Heart left ventricle (tissue), 16 donors: ENCODE measurements around the gene CAV1. TPM values are rescaled to one million over a fixed set of nuclear protein-coding genes. Genes with fewer than 3 reads are reported as not detected.

Source experiments
- ATAC-seq, 4 donors: fragments of 200-7000 bp; cut with Tn5 transposase; one replicate each; pipeline ENCODE4 v1.9.1; 2020 to 2022; ENCODE audit warnings: moderate library complexity in 4 of 4, mild to moderate bottlenecking in 3 of 4, moderate number of reproducible peaks in 1 of 4
- DNase-seq, 5 donors: peaks; one replicate each; pipeline ENCODE4 v3.0.0-alpha.2; 2020
- H3K27ac ChIP-seq, 12 donors: fragments of 200-600 bp; sonication (generic) in 4 of 12; one replicate each; pipeline versions ENCODE4 v1.5.0 to v1.8.0; 2016 to 2022; ENCODE audit warnings: mild to moderate bottlenecking in 2 of 12
- H3K27me3 ChIP-seq, 9 donors: fragments of 200-600 bp; sonication (generic) in 2 of 9; one replicate each; pipeline versions ENCODE4 v1.5.1 to v1.8.0; 2016 to 2022; ENCODE audit warnings: mild to moderate bottlenecking in 3 of 9
- H3K36me3 ChIP-seq, 9 donors: fragments of 200-600 bp; sonication (generic) in 2 of 9; one replicate each; pipeline versions ENCODE4 v1.5.0 to v1.8.0; 2018 to 2022; ENCODE audit warnings: mild to moderate bottlenecking in 2 of 9
- H3K4me1 ChIP-seq, 12 donors: fragments of 200-600 bp; sonication (generic) in 4 of 12; one replicate each; pipeline versions ENCODE4 v1.5.0 to v1.8.0; 2016 to 2022; ENCODE audit warnings: mild to moderate bottlenecking in 3 of 12
- H3K4me3 ChIP-seq, 12 donors: fragments of 200-600 bp; sonication (generic) in 4 of 12; one replicate each; pipeline versions ENCODE4 v1.5.0 to v1.8.0; 2017 to 2022; ENCODE audit warnings: mild to moderate bottlenecking in 9 of 12, moderate library complexity in 4 of 12
- H3K9me3 ChIP-seq, 12 donors: fragments of 200-600 bp; sonication (generic) in 4 of 12; one replicate each; pipeline versions ENCODE4 v1.5.0 to v1.8.0; 2016 to 2022; ENCODE audit warnings: mild to moderate bottlenecking in 1 of 12
- CTCF ChIP-seq, 12 donors: fragments of 200-600 bp; sonication (generic) in 4 of 12; IDR thresholded peaks; one replicate each; pipeline versions ENCODE4 v1.5.0 to v1.8.0; 2018 to 2022; ENCODE audit warnings: antibody characterized with exemption in 12 of 12, mild to moderate bottlenecking in 5 of 12
- POLR2A ChIP-seq, 2 donors: fragments of 450-650 bp; IDR thresholded peaks; one replicate each; pipeline ENCODE4 v1.6.1; 2017; ENCODE audit warnings: antibody characterized with exemption in 2 of 2, mild to moderate bottlenecking in 2 of 2, moderate library complexity in 2 of 2
- WGBS, 4 donors: extraction: QIAGEN DNeasy Blood & Tissue Kit in 2 of 4; methylation state at CpG; one replicate each; pipeline versions ENCODE4 v1.1.5 to v1.1.7; 2013 to 2018; 5-methylcytosine and 5-hydroxymethylcytosine counted together
- intact Hi-C, 10 donors: fragments of 100-400 bp; cut with DNase I; formaldehyde crosslinking; loops; one replicate each; pipeline versions ENCODE4 v1.11.1 to v1.14.2; 2022
- long read RNA-seq, 3 donors: library from polyadenylated mRNA; unstranded; transcript quantifications; one replicate each; pipeline ENCODE4 v2.0.0, GENCODE V29; 2020 to 2021
- polyA plus RNA-seq, 2 donors: library from polyadenylated mRNA; stranded (reverse); fragments of 200-250 nt; gene quantifications; one replicate each; pipeline ENCODE4 v1.2.3, GENCODE V29; 2013
- total RNA-seq, 9 donors: library from RNA; depleted of rRNA in 2 of 9; stranded (reverse); fragments of >200 nt in 2 of 9; fragmentation: NEBNext Ultra II Directional in 3 of 9; extraction: Animal tissue kit (Norgen Biotek cat#: 25700) in 3 of 9; gene quantifications; one replicate each; pipeline versions ENCODE4 v1.1.0 to v1.2.4, GENCODE V29; 2016 to 2023
- donor health status: ischemic (EF 13 %, LVEDD 7.1; RV severe dilation, severe dysfunction).
- donor health status: healthy with polysubstance abuse.
- donor health status: DM: no; HTN: yes; CAD: no.
- donor health status: DM: no; HTN: no; CAD: no.
- donor health status: ischemic (EF 25% LVEDD 6.9; RV normal size, moderate dysfunction).
- donor health status: ischemic (EF 25% LVEDD 5.7; RV mildly dilated, moderate dysfunction).
- donor health status: healthy.
- donor health status: DM: yes; HTN: yes; CAD: no.
- donor health status: ischemic (EF 35%, LVEDD 5.7; RV mildly dilated, moderate dysfunction).
- donor health status: nonischemic (EF 11% LVEDD 7.7; RV severe dilation, severe dysfunction).
- donor health status: DM: yes; HTN: yes; CAD: no.
- donor health status: PGD.
- donor health status: ischemic (EF 29% LVEDD 5.4; RV normal size, mild dysfunction).
- donor health status: nonischemic (EF 23%, LVEDD 6.1; RV moderate dilation, normal function).

The CAV1 gene
- total RNA-seq (100 to 1,000 TPM; 216 to 408 (median 281) TPM), polyA plus RNA-seq (100 to 1,000 TPM; 125 to 297 TPM)
- long read RNA-seq, donor 1, transcript CAV1-201 (3 exons, 2,704 nt) = minor isoform, 57 of 286 reads
- long read RNA-seq, donor 1, transcript CAV1-206 (3 exons, 1,653 nt) = minor isoform, 52 of 286 reads
- long read RNA-seq, donor 1, transcript CAV1-202 (2 exons, 2,628 nt) = major isoform, 95 of 286 reads
- long read RNA-seq, donor 1, transcript CAV1-203 (3 exons, 845 nt) = minor isoform, 12 of 286 reads
- long read RNA-seq, donor 1, partial matches to known transcripts = 61 of 286 reads
- long read RNA-seq, donor 1, other reads (novel, unspliced or antisense) = 9 of 286 reads
- long read RNA-seq, donor 2, transcript CAV1-203 (3 exons, 845 nt) = minor isoform, 15 of 553 reads
- long read RNA-seq, donor 2, transcript CAV1-206 (3 exons, 1,653 nt) = minor isoform, 107 of 553 reads
- long read RNA-seq, donor 2, transcript CAV1-201 (3 exons, 2,704 nt) = minor isoform, 113 of 553 reads
- long read RNA-seq, donor 2, transcript CAV1-202 (2 exons, 2,628 nt) = major isoform, 191 of 553 reads
- long read RNA-seq, donor 2, partial matches to known transcripts = 108 of 553 reads
- long read RNA-seq, donor 2, other reads (novel, unspliced or antisense) = 19 of 553 reads
- long read RNA-seq, donor 3, transcript CAV1-203 (3 exons, 845 nt) = minor isoform, 21 of 323 reads
- long read RNA-seq, donor 3, transcript CAV1-201 (3 exons, 2,704 nt) = minor isoform, 45 of 323 reads
- long read RNA-seq, donor 3, transcript CAV1-202 (2 exons, 2,628 nt) = major isoform, 160 of 323 reads
- long read RNA-seq, donor 3, transcript CAV1-206 (3 exons, 1,653 nt) = minor isoform, 40 of 323 reads
- long read RNA-seq, donor 3, partial matches to known transcripts = 48 of 323 reads
- long read RNA-seq, donor 3, other reads (novel, unspliced or antisense) = 9 of 323 reads

GRCh38 chr7:116524609-116525297, at the start of gene CAV1:
TSS of gene CAV1 (plus strand) at chr7:116525036. CDS start at chr7:116525063, 27 bp downstream.
- Histone ChIP-seq H3K4me3 (peak within 1 kb of the TSS; percentile 70 to 92 (median 86)), H3K9me3 (no peaks in the 10 kb centered on the region), H3K4me1 (peaks cover 2 to 45% (median 29%) of the 10 kb centered on the region in 12 donors), H3K27me3 (peaks cover 0 to 24% (median 0%) of the 10 kb centered on the region in 9 donors), H3K36me3 (peaks cover 0 to 27% (median 8%) of the 10 kb centered on the region in 9 donors), H3K27ac (peak within 1 kb of the TSS; percentile 91 to 99 (median 98))
- TF ChIP-seq CTCF (IDR thresholded peaks at IDR 0.05) (peak in 9 of 12 donors; percentile 4 to 58 (median 34)), POLR2A (IDR thresholded peaks at IDR 0.05) (peak in 1 of 2 donors; percentile 67)
- DNase-seq = peak; percentile 91 to 94 (median 93)
- 0 to 1% (median 0%) methylated on average over 25 to 42 of the region's 42 CpGs for WGBS, 4 donors
- ATAC-seq = peak; percentile 77 to 87 (median 86)
- intact Hi-C loops = loop anchor here (1.0 to 10.0 kb wide), 23 partner anchors 24 to 338 kb away; partner anchors contain the start of gene CAPZA2 (in 1 of the 10)

- WGBS, 4 donors = 94 to 100% (median 98%) methylated on average over 1 of the region's 1 CpG
- Histone ChIP-seq H3K36me3 (no peaks in the 10 kb centered on the region), H3K27me3 (no peaks in the 10 kb centered on the region), H3K9me3 (peaks cover 0 to 6% (median 0%) of the 10 kb centered on the region in 12 donors), H3K4me1 (no peaks in the 10 kb centered on the region), H3K27ac (no peak overlapping the region), H3K4me3 (no peak overlapping the region)
- intact Hi-C loops = no loop called here
- TF ChIP-seq POLR2A (IDR thresholded peaks at IDR 0.05) = no peak
- TF ChIP-seq CTCF (IDR thresholded peaks at IDR 0.05) = no peak
- DNase-seq = no peak
- ATAC-seq = no peak
These were observed 47.2 kb upstream of the CAV1 start for GRCh38 chr7:116477625-116478024.

- no peaks in the 10 kb centered on the region for H3K36me3 ChIP-seq
- 83 to 85% (median 84%) methylated on average over 2 of the region's 2 CpGs for WGBS, 4 donors
- H3K27ac ChIP-seq = no peak overlapping the region
- no peak overlapping the region for H3K4me3 ChIP-seq
- intact Hi-C loops = no loop called here
- peaks cover 0 to 6% (median 0%) of the 10 kb centered on the region in 12 donors for H3K9me3 ChIP-seq
- H3K4me1 ChIP-seq = peaks cover 0 to 3% (median 0%) of the 10 kb centered on the region in 12 donors
- ATAC-seq (no peak), DNase-seq (no peak)
- H3K27me3 ChIP-seq = no peaks in the 10 kb centered on the region
- TF ChIP-seq POLR2A (IDR thresholded peaks at IDR 0.05) (no peak), CTCF (IDR thresholded peaks at IDR 0.05) (no peak)
These were observed 46.0 kb upstream of the CAV1 start for GRCh38 chr7:116478834-116479233.
